H9 (cell line): ENCODE data around the gene MEF2A. TPM values are rescaled to one million over a fixed set of nuclear protein-coding genes. Genes with fewer than 3 reads are reported as not detected.

Experiments used
- DNase-seq: peaks from one replicate; pipeline ENCODE4 v3.0.0-alpha.2; 2017
- H2AFZ ChIP-seq: one replicate; pipeline ENCODE4 v1.6.1; 2013; ENCODE audit warnings: mild to moderate bottlenecking, low read length, control low read depth, moderate library complexity
- H2AK5ac ChIP-seq: 2 replicates; pipeline ENCODE4 v1.6.1; 2013; ENCODE audit warnings: low read length, control low read depth, mixed read lengths; ENCODE audit not compliant: insufficient read length
- H2BK120ac ChIP-seq: one replicate; pipeline ENCODE4 v1.6.1; 2013; ENCODE audit warnings: low read depth, mild to moderate bottlenecking, low read length, control low read depth, inconsistent platforms; ENCODE audit not compliant: poor library complexity, severe bottlenecking
- H2BK12ac ChIP-seq: 2 replicates; pipeline ENCODE4 v1.6.1; 2013; ENCODE audit warnings: low read length, control low read depth, mixed read lengths, low read depth; ENCODE audit not compliant: insufficient read length
- H2BK15ac ChIP-seq: 2 replicates; pipeline ENCODE4 v1.6.1; 2013; ENCODE audit warnings: low read depth, low read length, control low read depth
- H2BK20ac ChIP-seq: one replicate; pipeline ENCODE4 v1.6.1; 2013; ENCODE audit warnings: low read depth, mild to moderate bottlenecking, low read length, control low read depth, inconsistent platforms; ENCODE audit not compliant: poor library complexity, severe bottlenecking
- H2BK5ac ChIP-seq: 2 replicates; pipeline ENCODE4 v1.6.1; 2013; ENCODE audit warnings: low read length, control low read depth, mixed read lengths; ENCODE audit not compliant: insufficient read length
- H3K14ac ChIP-seq: 2 replicates; pipeline ENCODE4 v1.6.1; 2013; ENCODE audit warnings: low read length, control low read depth; ENCODE audit not compliant: insufficient read depth
- H3K18ac ChIP-seq: 2 replicates; pipeline ENCODE4 v1.6.1; 2013; ENCODE audit warnings: low read depth, mild to moderate bottlenecking, mixed read lengths, low read length, control low read depth; ENCODE audit not compliant: insufficient read length
- H3K23ac ChIP-seq: 2 replicates; pipeline ENCODE4 v1.6.1; 2013; ENCODE audit warnings: low read length, control low read depth, mixed read lengths, low read depth; ENCODE audit not compliant: insufficient read length
- H3K23me2 ChIP-seq: 2 replicates; pipeline ENCODE4 v1.6.1; 2013; ENCODE audit warnings: low read depth, mild to moderate bottlenecking, mixed read lengths, low read length, control low read depth; ENCODE audit not compliant: insufficient read length, poor library complexity, severe bottlenecking
- H3K27ac ChIP-seq: 2 replicates; pipeline ENCODE4 v1.5.1; 2013; ENCODE audit warnings: low read length, control low read depth, mixed read lengths, low read depth; ENCODE audit not compliant: insufficient read length
- H3K27me3 ChIP-seq: 2 replicates; pipeline ENCODE4 v1.6.1; 2013; ENCODE audit warnings: low read length, control low read depth, inconsistent platforms; ENCODE audit not compliant: insufficient read depth
- H3K4ac ChIP-seq: 2 replicates; pipeline ENCODE4 v1.6.1; 2013; ENCODE audit warnings: low read depth, mild to moderate bottlenecking, control low read depth, inconsistent platforms, low read length, moderate library complexity
- H3K4me1 ChIP-seq: 2 replicates; pipeline ENCODE4 v1.6.1; 2013; ENCODE audit warnings: low read length, control low read depth, inconsistent platforms; ENCODE audit not compliant: insufficient read depth
- H3K4me2 ChIP-seq: 2 replicates; pipeline ENCODE4 v1.6.1; 2013; ENCODE audit warnings: low read length, control low read depth, mixed read lengths; ENCODE audit not compliant: insufficient read length, insufficient read depth
- H3K56ac ChIP-seq: 2 replicates; pipeline ENCODE4 v1.6.1; 2013; ENCODE audit warnings: low read depth, mild to moderate bottlenecking, mixed read lengths, low read length, control low read depth; ENCODE audit not compliant: insufficient read length
- H3K79me1 ChIP-seq: 2 replicates; pipeline ENCODE4 v1.6.1; 2013; ENCODE audit warnings: low read depth, mild to moderate bottlenecking, moderate library complexity, low read length, control low read depth, inconsistent platforms; ENCODE audit not compliant: insufficient read depth, poor library complexity, severe bottlenecking
- H3K79me2 ChIP-seq: 2 replicates; pipeline ENCODE4 v1.6.1; 2013; ENCODE audit warnings: low read length, control low read depth, inconsistent platforms; ENCODE audit not compliant: insufficient read depth
- H3K9ac ChIP-seq: 2 replicates; pipeline ENCODE4 v1.6.1; 2013; ENCODE audit warnings: low read length, control low read depth, mixed read lengths; ENCODE audit not compliant: insufficient read length; ENCODE audit errors: extremely low read depth
- H3K9me3 ChIP-seq: one replicate; pipeline ENCODE4 v1.6.1; 2013; ENCODE audit warnings: low read depth, low read length, inconsistent platforms; ENCODE audit not compliant: control insufficient read depth
- H3T11ph ChIP-seq: one replicate; pipeline ENCODE4 v1.6.1; 2013; ENCODE audit warnings: mild to moderate bottlenecking, low read length, control low read depth, inconsistent platforms
- H4K20me1 ChIP-seq: one replicate; pipeline ENCODE4 v1.6.1; 2013; ENCODE audit not compliant: control insufficient read depth, insufficient read length, insufficient read depth
- H4K5ac ChIP-seq: 2 replicates; pipeline ENCODE4 v1.6.1; 2013; ENCODE audit warnings: low read depth, mild to moderate bottlenecking, mixed read lengths, low read length, control low read depth; ENCODE audit not compliant: insufficient read length
- H4K8ac ChIP-seq: replicated peaks from 2 replicates; pipeline ENCODE4 v1.6.1; 2013; ENCODE audit warnings: low read length, control low read depth, mixed read lengths, low read depth; ENCODE audit not compliant: insufficient read length
- H4K91ac ChIP-seq: 2 replicates; pipeline ENCODE4 v1.6.1; 2013; ENCODE audit warnings: low read depth, mild to moderate bottlenecking, moderate library complexity, mixed read lengths, low read length, control low read depth; ENCODE audit not compliant: insufficient read length
- H3K27ac Mint-ChIP-seq, 3 experiments: 2 replicates in 2 of 3; 3 replicates in 1 of 3; pipeline ENCODE4 v1.8.0; 2020 to 2021; ENCODE audit warnings: mixed read lengths in 3 of 3, mild to moderate bottlenecking in 1 of 3, moderate library complexity in 1 of 3
- H3K27me3 Mint-ChIP-seq: 2 replicates; pipeline ENCODE4 v1.8.0; 2021; ENCODE audit warnings: low read depth, mild to moderate bottlenecking, moderate library complexity, mixed read lengths
- H3K36me3 Mint-ChIP-seq, 3 experiments: 2 replicates in 2 of 3; 3 replicates in 1 of 3; pipeline ENCODE4 v1.8.0; 2020 to 2021; ENCODE audit warnings: low read depth in 3 of 3, mixed read lengths in 3 of 3; ENCODE audit not compliant: insufficient read depth in 1 of 3
- H3K4me1 Mint-ChIP-seq, 2 experiments: 2 replicates each; pipeline ENCODE4 v1.8.0; 2020; ENCODE audit warnings: mixed read lengths in 2 of 2
- H3K4me3 Mint-ChIP-seq, 2 experiments: 2 replicates in 1 of 2; 3 replicates in 1 of 2; pipeline ENCODE4 v1.8.0; 2020 to 2021; ENCODE audit warnings: mild to moderate bottlenecking in 2 of 2, mixed read lengths in 2 of 2, moderate library complexity in 1 of 2
- H3K9me3 Mint-ChIP-seq, 2 experiments: 2 replicates in 1 of 2; 3 replicates in 1 of 2; pipeline ENCODE4 v1.8.0; 2020; ENCODE audit warnings: mild to moderate bottlenecking in 2 of 2, mixed read lengths in 2 of 2, moderate library complexity in 1 of 2
- CTCF ChIP-seq: fragments of 200-600 bp; sonication (generic); conservative IDR thresholded peaks from 3 replicates; pipeline ENCODE4 v1.8.0; 2021; ENCODE audit warnings: antibody characterized with exemption, mild to moderate bottlenecking
- total RNA-seq: library from RNA; stranded (reverse); gene quantifications from 2 replicates; pipeline ENCODE4 v1.2.1, GENCODE V29; 2021

The MEF2A gene
- total RNA-seq, 1 experiment from 2014 or later: 20.7 TPM

GRCh38 chr15:99645951-99646350 lies 80.2 kb downstream of the MEF2A start:
- peaks cover 20 to 21% of the 10 kb centered on the region in 2 experiments for H3K9me3 Mint-ChIP-seq
- Histone ChIP-seq H2BK5ac (no peak overlapping the region), H3K4me1 (no peaks in the 10 kb centered on the region; the same call in 1 of the 2 replicates)

More at GRCh38 chr15:99645951-99646350, 80.2 kb downstream of the MEF2A start:
- Histone ChIP-seq H3K23ac (no peak overlapping the region), H3K4ac (no peak overlapping the region), H3K14ac (no peak overlapping the region), H4K5ac (no peak overlapping the region), H2AFZ (no peak overlapping the region), H3K4me2 (no peak overlapping the region), H2BK20ac (no peak overlapping the region), H3K9ac (no peak overlapping the region), H4K20me1 (no peaks in the 10 kb centered on the region), H3K79me1 (peaks cover 3% of the 10 kb centered on the region), H3K79me2 (no peaks in the 10 kb centered on the region), H3K18ac (no peak overlapping the region), H3K56ac (no peak overlapping the region), H2BK120ac (no peak overlapping the region), H3K23me2 (no peaks in the 10 kb centered on the region), H3K27me3 (no peaks in the 10 kb centered on the region), H2AK5ac (no peak overlapping the region), H3T11ph (no peak overlapping the region), H3K27ac (no peak overlapping the region), H2BK15ac (no peak overlapping the region), H4K91ac (no peak overlapping the region), H4K8ac (no peak overlapping the region), H3K9me3 (no peaks in the 10 kb centered on the region), H2BK12ac (no peak overlapping the region)
- Mint-ChIP-seq H3K36me3 (peaks cover 34 to 45% (median 44%) of the 10 kb centered on the region in 3 experiments), H3K4me1 (peaks cover 6 to 17% of the 10 kb centered on the region in 2 experiments), H3K27ac (no peak overlapping the region), H3K27me3 (no peaks in the 10 kb centered on the region), H3K4me3 (no peak overlapping the region)
- no peak for TF ChIP-seq CTCF
- no peak for DNase-seq
